NCI-H460 (cell line): ENCODE data around the gene TNPO3. TPM values are rescaled to one million over a fixed set of nuclear protein-coding genes. Genes with fewer than 3 reads are reported as not detected.

Experiments used
- DNase-seq: peaks from one replicate; pipeline ENCODE4 v3.0.0-alpha.2; 2016; ENCODE audit warnings: low read depth; ENCODE audit errors: extremely low read depth
- small RNA-seq, 2 experiments: library from RNA; depleted of rRNA; stranded (forward); fragments of <200 nt; gene quantifications; one replicate each; pipeline ENCODE3, GENCODE V24; 2014
- total RNA-seq: library from RNA; depleted of rRNA; stranded (reverse); fragments of >200 nt; shearing (Covaris generic); gene quantifications from 2 replicates; pipeline ENCODE4 v1.2.3, GENCODE V29; 2014; rRNA removed

TNPO3 gene
- total RNA-seq, 1 experiment from 2014 or later: 60.4 TPM

DNA sequence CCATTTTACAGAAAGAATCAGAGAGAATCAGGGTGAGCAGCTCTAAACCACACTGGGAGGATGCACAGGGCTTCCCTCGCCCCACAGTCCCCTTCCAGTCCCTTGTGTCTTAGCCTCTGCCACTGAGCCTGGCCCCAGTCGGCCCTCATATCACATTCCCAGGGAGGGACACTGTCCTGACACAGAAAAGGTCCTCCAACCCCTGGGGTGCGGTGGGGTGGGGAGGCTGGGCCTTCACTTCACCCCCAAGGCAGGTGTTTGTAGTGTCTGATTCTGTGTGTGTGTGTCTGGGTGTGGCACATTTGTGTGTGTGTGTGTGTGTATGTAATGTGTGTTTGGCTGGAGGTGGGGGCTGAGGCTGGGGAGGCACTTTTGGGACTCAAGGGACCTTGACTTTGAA lies 142.6 kb downstream of the TNPO3 start:
- no peak for DNase-seq

DNA sequence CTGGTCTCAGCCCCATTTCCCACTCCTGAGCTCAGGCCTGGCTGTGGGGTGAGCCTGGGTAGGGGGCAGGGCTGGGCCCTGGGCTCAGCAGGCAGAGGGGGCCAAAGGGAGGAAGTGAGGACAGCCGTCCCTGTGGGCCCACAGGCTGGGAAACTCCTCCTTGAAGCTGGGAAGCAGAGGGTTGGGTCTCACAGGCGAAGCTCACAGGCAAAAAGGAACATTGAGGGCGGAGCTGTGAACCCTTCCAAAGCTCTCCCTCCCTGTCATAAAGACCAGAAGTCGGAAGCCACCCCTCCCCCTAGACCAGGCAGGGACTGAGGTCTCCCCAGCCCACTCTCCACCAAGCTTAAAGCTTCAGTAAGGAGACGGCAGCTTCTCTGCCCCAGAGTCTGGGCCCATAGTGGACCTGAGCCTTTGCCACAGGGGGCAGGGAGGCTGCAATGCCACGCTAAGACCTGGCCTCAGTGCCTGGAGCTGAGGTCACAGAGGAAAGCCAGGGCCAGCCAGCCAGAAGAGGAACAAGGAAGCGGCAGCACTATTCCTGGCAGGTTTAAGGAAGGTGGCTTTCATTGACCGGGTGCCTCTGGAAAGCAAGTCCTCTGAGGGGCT lies 143.4 kb downstream of the TNPO3 start:
- DNase-seq: no peak

DNA sequence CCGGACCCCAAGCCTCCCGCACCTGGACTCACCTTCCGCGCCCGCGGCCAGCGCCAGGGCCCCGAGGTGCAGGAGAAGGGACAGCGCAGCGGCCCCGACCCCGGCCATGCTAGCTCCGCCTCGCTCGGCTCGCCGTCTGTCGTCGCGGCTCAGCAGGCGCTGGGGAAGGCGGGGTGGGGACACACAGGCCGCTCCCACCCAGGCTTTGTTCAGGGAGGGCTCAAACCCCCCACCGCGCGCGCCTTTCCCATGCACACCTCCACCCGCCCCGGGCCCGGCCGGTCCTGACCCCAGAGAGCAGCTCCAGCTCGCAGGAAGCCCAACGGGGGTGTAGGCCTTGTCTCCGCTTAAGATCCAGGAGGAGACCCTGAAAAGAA lies 144.4 kb downstream of the TNPO3 start, which contains the start of gene KCP:
KCP (minus strand) TSS at position 141 of the 377 bp plus-strand sequence; CDS start at position 108, 33 bp downstream.
- no peak for DNase-seq

GRCh38 chr7:128909625-128910568 lies 145.0 kb downstream of the TNPO3 start:
- no peak for DNase-seq

- no peak for DNase-seq
Observed at GRCh38 chr7:128908750-128909624, 145.9 kb downstream of the TNPO3 start.

GRCh38 chr7:128906766-128907559 lies 147.9 kb downstream of the TNPO3 start:
- DNase-seq: no peak

DNA sequence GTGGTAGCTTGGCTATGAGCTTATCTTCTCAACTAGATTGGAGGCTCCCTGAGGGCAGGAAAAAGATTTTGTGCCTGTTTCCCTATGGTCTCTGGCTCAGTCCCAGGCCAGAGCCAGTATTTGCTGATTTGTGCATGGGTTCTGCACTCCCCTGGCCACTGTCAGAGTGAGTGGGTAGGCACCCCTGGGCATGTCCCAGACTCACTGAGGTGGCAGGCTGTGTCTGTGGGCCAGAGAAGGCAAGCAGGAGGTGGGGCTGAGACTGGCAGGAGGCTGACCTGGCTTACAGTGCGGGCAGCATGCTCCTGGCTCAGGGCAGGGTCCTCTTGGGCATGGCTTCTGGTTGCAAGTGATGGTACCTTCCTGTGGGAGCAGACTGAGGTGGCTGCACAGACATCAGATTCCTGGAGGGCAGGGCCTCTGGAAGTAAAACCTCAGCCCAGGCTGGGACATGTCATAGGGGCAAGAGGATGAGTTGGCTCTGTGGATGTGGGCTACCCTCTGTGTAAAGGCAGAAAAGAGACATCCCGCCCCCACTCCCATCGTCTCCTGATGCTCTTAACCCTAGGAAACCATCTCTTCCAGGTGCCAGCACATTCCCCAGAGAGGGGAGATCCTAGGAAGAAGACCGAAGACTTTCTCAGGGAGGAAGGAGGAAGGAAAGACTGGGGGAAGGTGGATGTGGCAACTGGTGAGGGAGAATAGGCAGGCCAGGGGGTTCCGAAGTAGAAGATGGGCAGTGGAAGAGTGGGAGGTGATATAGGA lies 148.7 kb downstream of the TNPO3 start:
- no peak for DNase-seq

GRCh38 chr7:128904381-128905197 lies 150.3 kb downstream of the TNPO3 start:
- DNase-seq: peak; percentile 52

Small RNA genes lying within 50 kb of the gene (small RNA-seq; reads per million reads assigned to genes)
- gene RN7SL306P: 0 to 1.5 reads per million in 2 experiments

Other genes with a start within 250 kb of the TNPO3 start
- gene FLNC, start 224.7 kb downstream of the TNPO3 start, total RNA-seq: 0.57 and 0.69 TPM in 2 replicates
- gene ATP6V1F, start 192.3 kb downstream of the TNPO3 start, total RNA-seq: 68.0 and 78.5 TPM in 2 replicates
- not detected in 2 replicates for gene KCP, start 144.4 kb downstream of the TNPO3 start, total RNA-seq
- gene IRF5, start 117.2 kb downstream of the TNPO3 start, total RNA-seq: 6.5 and 9.3 TPM in 2 replicates
- 6.4 and 7.6 TPM in 2 replicates for gene TSPAN33, start 89.6 kb upstream of the TNPO3 start, total RNA-seq
- 7.1 and 7.9 TPM in 2 replicates for gene SMO, start 133.5 kb upstream of the TNPO3 start, total RNA-seq
- gene AHCYL2, start 169.9 kb upstream of the TNPO3 start, total RNA-seq: 22.1 and 23.5 TPM in 2 replicates